Activated CD8-positive, alpha-beta T cell treated with anti-CD3 and anti-CD28 coated beads, Interleukin-2, amount 10 ng/mL, durations not matched to agents 7 days and 5 days (primary cell): ENCODE results near the gene MSMO1. TPM values are rescaled to one million over a fixed set of nuclear protein-coding genes. Genes with fewer than 3 reads are reported as not detected.

Experiments
- ATAC-seq: fragments of 150-1000 bp; cut with Tn5 transposase; one replicate; pipeline ENCODE4 v1.10.0; 2021; ENCODE audit warnings: moderate library complexity
- CTCF ChIA-PET: fragments of 350-600 bp; sonication (Branson Sonifier 250); formaldehyde crosslinking; loops from one replicate; lab custom pipeline; 2021; ENCODE audit warnings: antibody characterized with exemption; lab: Charles Lee
- POLR2A ChIA-PET: fragments of 350-600 bp; sonication (Branson Sonifier 250); formaldehyde crosslinking; loops from one replicate; lab custom pipeline; 2021; ENCODE audit warnings: antibody characterized with exemption; lab: Charles Lee
- DNase-seq: peaks from one replicate; pipeline ENCODE4 v3.0.0-alpha.2; 2020
- H3K27ac Mint-ChIP-seq: one replicate; pipeline ENCODE4 v1.8.0; 2021; ENCODE audit warnings: mild to moderate bottlenecking, mixed read lengths
- H3K27me3 Mint-ChIP-seq: one replicate; pipeline ENCODE4 v1.8.0; 2021; ENCODE audit warnings: low read depth, mixed read lengths
- H3K36me3 Mint-ChIP-seq: one replicate; pipeline ENCODE4 v1.8.0; 2021; ENCODE audit warnings: low read depth, mixed read lengths
- H3K4me1 Mint-ChIP-seq: one replicate; pipeline ENCODE4 v1.8.0; 2021; ENCODE audit warnings: low read depth, mixed read lengths
- H3K4me3 Mint-ChIP-seq: one replicate; pipeline ENCODE4 v1.8.0; 2021; ENCODE audit warnings: mild to moderate bottlenecking, mixed read lengths
- H3K9me3 Mint-ChIP-seq: one replicate; pipeline ENCODE4 v1.8.0; 2022; ENCODE audit warnings: mixed read lengths; ENCODE audit not compliant: insufficient read depth
- total RNA-seq, 2 experiments: library from RNA; stranded (reverse); gene quantifications; one replicate each; pipeline ENCODE4 v1.2.3, GENCODE V29; 2021

Gene MSMO1
- total RNA-seq, 2 experiments from 2014 or later, result 47.4 to 51.6 TPM

DNA sequence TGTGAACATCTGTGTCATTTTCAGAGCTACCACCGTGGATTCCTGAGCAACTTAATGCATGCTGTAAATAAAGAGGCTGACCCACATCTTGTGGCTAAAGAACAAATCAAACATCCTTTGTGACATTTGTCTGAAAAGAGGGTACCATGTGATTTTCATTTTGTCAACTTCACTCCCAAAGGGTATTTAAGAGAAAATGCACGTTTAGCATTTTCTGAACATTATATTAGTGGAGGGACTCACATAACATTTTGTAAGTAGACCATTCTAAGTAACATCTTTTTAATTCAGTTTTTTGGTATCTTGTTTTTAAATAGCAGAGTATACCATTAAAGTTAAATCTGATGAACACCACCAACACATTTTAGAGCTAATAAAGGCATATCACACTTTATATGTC lies 34.3 kb downstream of the MSMO1 start:
- Mint-ChIP-seq H3K4me1 (no peaks in the 10 kb centered on the region), H3K36me3 (no peaks in the 10 kb centered on the region), H3K4me3 (no peak overlapping the region), H3K27me3 (peaks cover 35% of the 10 kb centered on the region), H3K9me3 (no peaks in the 10 kb centered on the region), H3K27ac (no peak overlapping the region)
- DNase-seq, result no peak
- ATAC-seq, result no peak
- ChIA-PET POLR2A (no interaction called here), CTCF (no interaction called here)

DNA sequence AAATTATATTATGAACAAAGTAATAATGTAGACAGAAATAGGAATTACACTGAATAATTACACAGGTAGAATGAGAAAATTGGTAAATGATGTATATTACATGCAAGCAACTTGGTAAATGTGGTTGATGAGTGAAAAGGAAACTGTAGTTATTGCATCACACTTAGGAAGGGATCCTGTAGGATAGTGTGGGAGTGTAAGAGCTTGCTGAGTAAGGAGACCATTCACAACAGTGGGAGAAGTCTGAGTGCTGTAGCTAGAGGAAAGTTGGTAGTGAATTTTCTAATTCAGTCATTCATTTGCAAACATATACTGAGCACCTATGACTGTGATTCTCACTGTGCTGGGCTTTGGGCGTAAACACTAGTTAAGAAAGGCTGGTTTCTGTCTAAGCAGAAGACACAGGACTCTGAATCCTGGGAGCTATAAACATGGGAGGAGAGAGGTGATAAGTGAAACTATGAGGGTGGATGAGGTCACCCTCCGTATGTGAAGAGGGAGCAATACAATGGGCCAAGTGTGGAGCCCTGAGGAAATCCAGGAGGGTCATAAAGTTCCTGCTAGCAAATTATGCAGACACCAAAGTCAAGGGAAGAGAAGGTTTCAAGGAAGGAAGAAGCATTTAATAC lies 37.1 kb downstream of the MSMO1 start:
- H3K27ac Mint-ChIP-seq, result no peak overlapping the region
- H3K9me3 Mint-ChIP-seq, result no peaks in the 10 kb centered on the region
- peaks cover 24% of the 10 kb centered on the region for H3K27me3 Mint-ChIP-seq
- CTCF ChIA-PET, result interaction anchor here (1.1 to 1.2 kb wide), 2 partner anchors 9 to 22 kb away, joined by 3 read pairs; no protein-coding TSS in a partner anchor
- no peak overlapping the region for H3K4me3 Mint-ChIP-seq
- no peak for DNase-seq
- no peaks in the 10 kb centered on the region for H3K36me3 Mint-ChIP-seq
- POLR2A ChIA-PET, result interaction anchor here (1.5 kb wide), 1 partner anchor 40 kb away, joined by 4 read pairs; no protein-coding TSS in a partner anchor
- H3K4me1 Mint-ChIP-seq, result no peaks in the 10 kb centered on the region
- ATAC-seq, result no peak

DNA sequence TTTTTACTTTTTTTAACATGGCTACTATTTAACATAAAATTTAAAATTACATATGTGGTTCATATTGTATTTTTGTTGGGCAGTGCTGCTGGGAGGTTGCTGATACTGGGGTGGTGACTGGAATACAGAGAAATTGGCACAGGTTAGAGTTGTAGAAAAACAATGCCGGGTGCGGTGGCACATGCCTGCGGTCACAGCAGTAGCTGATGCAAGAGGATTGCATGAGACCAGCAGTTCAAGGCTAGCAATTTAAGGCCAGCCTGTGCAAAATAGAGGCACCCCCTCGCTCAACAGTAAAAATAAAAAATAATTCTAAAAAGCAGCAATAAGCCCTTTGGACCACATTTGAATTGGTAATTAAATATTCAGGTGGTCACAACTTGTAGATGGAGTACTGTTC lies 39.6 kb downstream of the MSMO1 start:
- Mint-ChIP-seq H3K27me3 (peaks cover 15% of the 10 kb centered on the region), H3K9me3 (no peaks in the 10 kb centered on the region), H3K4me3 (no peak overlapping the region), H3K36me3 (no peaks in the 10 kb centered on the region), H3K27ac (no peak overlapping the region), H3K4me1 (no peaks in the 10 kb centered on the region)
- ChIA-PET POLR2A (no interaction called here), CTCF (no interaction called here)
- no peak for DNase-seq
- no peak for ATAC-seq

DNA sequence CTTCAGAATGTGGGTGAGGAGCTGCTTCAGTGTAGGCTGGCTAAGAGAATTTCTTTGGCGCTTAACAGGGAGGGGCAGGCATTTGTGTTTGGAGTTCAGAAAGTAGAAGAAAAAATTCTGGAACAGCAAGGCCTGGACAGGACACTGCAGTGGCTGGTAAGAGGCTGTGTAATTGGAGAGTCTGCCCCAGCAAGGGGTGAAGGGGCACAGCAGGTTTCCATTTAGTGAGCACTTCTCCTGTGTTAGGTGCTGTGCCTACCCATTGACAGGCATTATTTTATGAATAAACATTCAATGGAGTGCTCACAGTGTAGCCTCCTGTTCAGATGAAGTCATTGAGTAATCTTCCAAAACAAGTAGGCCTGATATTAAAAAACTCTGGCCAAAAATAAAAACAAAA lies 40.6 kb downstream of the MSMO1 start:
- DNase-seq, result no peak
- H3K9me3 Mint-ChIP-seq, result no peaks in the 10 kb centered on the region
- H3K4me3 Mint-ChIP-seq, result no peak overlapping the region
- H3K36me3 Mint-ChIP-seq, result no peaks in the 10 kb centered on the region
- CTCF ChIA-PET, result no interaction called here
- H3K27me3 Mint-ChIP-seq, result peaks cover 17% of the 10 kb centered on the region
- POLR2A ChIA-PET, result no interaction called here
- ATAC-seq, result no peak
- H3K4me1 Mint-ChIP-seq, result no peaks in the 10 kb centered on the region
- H3K27ac Mint-ChIP-seq, result no peak overlapping the region

- ATAC-seq, result no peak
- POLR2A ChIA-PET, result no interaction called here
Observed at GRCh38 chr4:165368567-165368966, 41.1 kb downstream of the MSMO1 start.

GRCh38 chr4:165369522-165369921 lies 42.1 kb downstream of the MSMO1 start:
- ChIA-PET POLR2A (no interaction called here), CTCF (no interaction called here)
- DNase-seq, result no peak
- H3K4me1 Mint-ChIP-seq, result no peaks in the 10 kb centered on the region
- H3K27ac Mint-ChIP-seq, result no peak overlapping the region
- H3K4me3 Mint-ChIP-seq, result no peak overlapping the region
- ATAC-seq, result no peak
- no peaks in the 10 kb centered on the region for H3K36me3 Mint-ChIP-seq
- no peaks in the 10 kb centered on the region for H3K9me3 Mint-ChIP-seq
- peaks cover 23% of the 10 kb centered on the region for H3K27me3 Mint-ChIP-seq

More at GRCh38 chr4:165368567-165368966, 41.1 kb downstream of the MSMO1 start:
- Mint-ChIP-seq H3K9me3 (no peaks in the 10 kb centered on the region), H3K27ac (no peak overlapping the region), H3K27me3 (peaks cover 17% of the 10 kb centered on the region), H3K4me1 (no peaks in the 10 kb centered on the region), H3K4me3 (no peak overlapping the region), H3K36me3 (no peaks in the 10 kb centered on the region)
- no peak for DNase-seq
- CTCF ChIA-PET, result no interaction called here

GRCh38 chr4:165370530-165370929 lies 43.1 kb downstream of the MSMO1 start:
- ATAC-seq (no peak), DNase-seq (no peak)
- Mint-ChIP-seq H3K27me3 (peaks cover 32% of the 10 kb centered on the region), H3K4me3 (no peak overlapping the region), H3K9me3 (no peaks in the 10 kb centered on the region), H3K27ac (no peak overlapping the region), H3K4me1 (peaks cover 4% of the 10 kb centered on the region), H3K36me3 (no peaks in the 10 kb centered on the region)
- ChIA-PET CTCF (no interaction called here), POLR2A (no interaction called here)

- CTCF ChIA-PET, result interaction anchor here (0.7 kb wide), 1 partner anchor 25 kb away, joined by 3 read pairs; no protein-coding TSS in a partner anchor
- peaks cover 47% of the 10 kb centered on the region for H3K27me3 Mint-ChIP-seq
- H3K4me1 Mint-ChIP-seq, result peaks cover 13% of the 10 kb centered on the region
- H3K9me3 Mint-ChIP-seq, result no peaks in the 10 kb centered on the region
- H3K36me3 Mint-ChIP-seq, result no peaks in the 10 kb centered on the region
- POLR2A ChIA-PET, result interaction anchor here (1.1 kb wide), 1 partner anchor 10 kb away, joined by 3 read pairs; no protein-coding TSS in a partner anchor
- peak; percentile 20 for ATAC-seq
- no peak overlapping the region for H3K4me3 Mint-ChIP-seq
- peak; percentile 31 for DNase-seq
- no peak overlapping the region for H3K27ac Mint-ChIP-seq
Observed at GRCh38 chr4:165375465-165375864, 48.0 kb downstream of the MSMO1 start.

DNA sequence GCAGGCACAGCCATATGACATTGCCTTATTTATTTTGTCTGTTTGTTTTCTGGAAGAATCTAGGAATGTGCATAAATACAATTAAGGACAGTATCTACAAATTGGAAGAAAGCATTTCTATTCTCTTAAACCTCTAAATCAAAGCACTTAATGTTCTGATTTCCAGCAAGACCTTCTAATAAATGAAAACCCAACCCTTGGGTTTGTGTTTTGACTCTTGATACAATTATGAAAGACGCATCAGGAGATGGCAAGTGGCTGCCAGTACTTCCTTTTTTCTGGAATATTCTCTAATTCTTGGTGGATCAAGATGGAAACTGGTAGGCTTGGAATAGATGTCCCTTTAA lies 50.9 kb downstream of the MSMO1 start:
- ChIA-PET CTCF (interaction anchor here (0.7 to 3.1 kb wide), 6 partner anchors 32 to 266 kb away, joined by 3 to 14 read pairs (median 4); partner anchors contain the start of gene TMEM192), POLR2A (no interaction called here)
- Mint-ChIP-seq H3K27me3 (peaks cover 53% of the 10 kb centered on the region), H3K9me3 (no peaks in the 10 kb centered on the region), H3K4me1 (peaks cover 13% of the 10 kb centered on the region), H3K36me3 (no peaks in the 10 kb centered on the region), H3K27ac (no peak overlapping the region), H3K4me3 (no peak overlapping the region)
- ATAC-seq (no peak), DNase-seq (no peak)

DNA sequence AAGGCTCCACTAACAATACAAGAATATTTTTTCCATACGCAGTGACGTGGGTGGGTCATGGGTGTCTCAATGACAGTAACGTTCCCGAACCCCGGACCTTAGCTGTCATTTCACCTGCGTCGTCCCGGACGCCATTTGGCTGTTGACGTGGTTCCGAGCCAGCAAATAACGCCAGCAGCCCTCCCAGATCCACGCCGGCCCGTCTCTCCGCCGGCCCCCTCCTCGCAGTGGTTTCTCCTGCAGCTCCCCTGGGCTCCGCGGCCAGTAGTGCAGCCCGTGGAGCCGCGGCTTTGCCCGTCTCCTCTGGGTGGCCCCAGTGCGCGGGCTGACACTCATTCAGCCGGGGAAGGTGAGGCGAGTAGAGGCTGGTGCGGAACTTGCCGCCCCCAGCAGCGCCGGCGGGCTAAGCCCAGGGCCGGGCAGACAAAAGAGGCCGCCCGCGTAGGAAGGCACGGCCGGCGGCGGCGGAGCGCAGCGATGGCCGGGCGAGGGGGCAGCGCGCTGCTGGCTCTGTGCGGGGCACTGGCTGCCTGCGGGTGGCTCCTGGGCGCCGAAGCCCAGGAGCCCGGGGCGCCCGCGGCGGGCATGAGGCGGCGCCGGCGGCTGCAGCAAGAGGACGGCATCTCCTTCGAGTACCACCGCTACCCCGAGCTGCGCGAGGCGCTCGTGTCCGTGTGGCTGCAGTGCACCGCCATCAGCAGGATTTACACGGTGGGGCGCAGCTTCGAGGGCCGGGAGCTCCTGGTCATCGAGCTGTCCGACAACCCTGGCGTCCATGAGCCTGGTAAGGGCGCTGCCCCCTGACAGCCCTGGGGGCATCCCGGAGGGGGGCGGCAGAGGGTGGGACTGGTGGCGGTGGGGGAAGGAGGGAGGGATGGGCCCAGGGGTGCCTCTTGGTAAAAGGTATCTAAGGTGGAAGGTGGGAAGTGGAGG lies 51.5 kb downstream of the MSMO1 start, which contains the start of gene CPE:
TSS of gene CPE (plus strand) at position 264 of the 933 bp plus-strand sequence. CDS start at position 478, 214 bp downstream.
- Mint-ChIP-seq H3K4me1 (peaks cover 13% of the 10 kb centered on the region), H3K9me3 (no peaks in the 10 kb centered on the region), H3K4me3 (peak within 1 kb of the TSS; percentile 55), H3K27me3 (peaks cover 56% of the 10 kb centered on the region), H3K36me3 (no peaks in the 10 kb centered on the region), H3K27ac (no peak within 1 kb of the TSS)
- DNase-seq (peak; percentile 67), ATAC-seq (peak; percentile 96)
- CTCF ChIA-PET, result interaction anchor here (0.7 to 3.1 kb wide), 6 partner anchors 33 to 266 kb away, joined by 3 to 14 read pairs (median 4); partner anchors contain the start of gene TMEM192
- POLR2A ChIA-PET, result no interaction called here

- DNase-seq, result no peak
- Mint-ChIP-seq H3K9me3 (no peaks in the 10 kb centered on the region), H3K4me3 (no peak overlapping the region), H3K27ac (no peak overlapping the region), H3K4me1 (peaks cover 13% of the 10 kb centered on the region), H3K27me3 (peaks cover 50% of the 10 kb centered on the region), H3K36me3 (no peaks in the 10 kb centered on the region)
- ChIA-PET CTCF (interaction anchor here (1.5 kb wide), 1 partner anchor 114 kb away, joined by 4 read pairs; no protein-coding TSS in a partner anchor), POLR2A (no interaction called here)
- no peak for ATAC-seq
Observed at GRCh38 chr4:165379678-165380064, 52.2 kb downstream of the MSMO1 start.

GRCh38 chr4:165380805-165381204 lies 53.3 kb downstream of the MSMO1 start:
- H3K9me3 Mint-ChIP-seq, result no peaks in the 10 kb centered on the region
- POLR2A ChIA-PET, result no interaction called here

More at GRCh38 chr4:165380805-165381204, 53.3 kb downstream of the MSMO1 start:
- ATAC-seq (no peak), DNase-seq (no peak)
- CTCF ChIA-PET, result no interaction called here
- no peaks in the 10 kb centered on the region for H3K36me3 Mint-ChIP-seq
- H3K4me3 Mint-ChIP-seq, result no peak overlapping the region
- H3K27me3 Mint-ChIP-seq, result peaks cover 44% of the 10 kb centered on the region
- no peak overlapping the region for H3K27ac Mint-ChIP-seq
- peaks cover 6% of the 10 kb centered on the region for H3K4me1 Mint-ChIP-seq
